IPS-18c (cell line): Measurements from ENCODE around the gene PLIN4.
"Not testable (repeated sequence)": the region's sequence is repeated elsewhere in the genome, so short reads cannot be mapped to it uniquely, and the experiment has no call there.

Source experiments
- H3K4me3 ChIP-seq: 2 replicates; pipeline ENCODE4 v1.7.0; 2013; ENCODE audit warnings: low read depth, mild to moderate bottlenecking, low read length, moderate library complexity; ENCODE audit not compliant: insufficient read depth
- H3K9me3 ChIP-seq: one replicate; pipeline ENCODE4 v1.6.1; 2013; ENCODE audit warnings: mild to moderate bottlenecking, low read length, moderate library complexity; ENCODE audit not compliant: control insufficient read depth, insufficient read depth

Gene PLIN4

GRCh38 chr19:4518345-4519171 lies at the start of gene PLIN4:
Gene PLIN4 (minus strand): TSS chr19:4518486. CDS start chr19:4518272, 214 bp downstream.
- Histone ChIP-seq H3K4me3 (no peak within 1 kb of the TSS), H3K9me3 (no peaks in the 10 kb centered on the region)

GRCh38 chr19:4567584-4568071 lies 49.3 kb upstream of the PLIN4 start:
- Histone ChIP-seq H3K9me3 (no peaks in the 10 kb centered on the region), H3K4me3 (no peak overlapping the region)

- no peaks in the 10 kb centered on the region for H3K9me3 ChIP-seq
- no peak overlapping the region for H3K4me3 ChIP-seq
Observed at GRCh38 chr19:4566402-4567051, 48.2 kb upstream of the PLIN4 start.

GRCh38 chr19:4563562-4563961 lies 45.3 kb upstream of the PLIN4 start:
- not testable (repeated sequence) for H3K4me3 ChIP-seq, H3K9me3 ChIP-seq

- H3K9me3 ChIP-seq, H3K4me3 ChIP-seq: not testable (repeated sequence)
Observed at GRCh38 chr19:4562085-4562484, 43.8 kb upstream of the PLIN4 start.

- H3K4me3 ChIP-seq = no peak within 1 kb of the TSS
- no peaks in the 10 kb centered on the region for H3K9me3 ChIP-seq
Observed at GRCh38 chr19:4559569-4559968, 41.3 kb upstream of the PLIN4 start, which contains the start of gene SEMA6B. Gene SEMA6B (minus strand): TSS chr19:4559684. CDS start chr19:4558457, 1,227 bp downstream.

GRCh38 chr19:4557971-4558941 lies 40.0 kb upstream of the PLIN4 start:
- Histone ChIP-seq H3K9me3 (no peaks in the 10 kb centered on the region), H3K4me3 (no peak overlapping the region)

- Histone ChIP-seq H3K4me3 (no peak overlapping the region), H3K9me3 (no peaks in the 10 kb centered on the region)
Observed at GRCh38 chr19:4557144-4557970, 39.1 kb upstream of the PLIN4 start.

GRCh38 chr19:4556597-4557127 lies 38.4 kb upstream of the PLIN4 start:
- H3K4me3 ChIP-seq = no peak overlapping the region
- no peaks in the 10 kb centered on the region for H3K9me3 ChIP-seq

- H3K9me3 ChIP-seq = no peaks in the 10 kb centered on the region
- no peak overlapping the region for H3K4me3 ChIP-seq
Observed at GRCh38 chr19:4555657-4556561, 37.6 kb upstream of the PLIN4 start.

- no peak overlapping the region for H3K4me3 ChIP-seq
Observed at GRCh38 chr19:4554717-4555116, 36.4 kb upstream of the PLIN4 start.

GRCh38 chr19:4553775-4554174 lies 35.5 kb upstream of the PLIN4 start:
- Histone ChIP-seq H3K9me3 (no peaks in the 10 kb centered on the region), H3K4me3 (no peak overlapping the region)

More at GRCh38 chr19:4554717-4555116, 36.4 kb upstream of the PLIN4 start:
- no peaks in the 10 kb centered on the region for H3K9me3 ChIP-seq

- H3K4me3 ChIP-seq = no peak overlapping the region
- no peaks in the 10 kb centered on the region for H3K9me3 ChIP-seq
Observed at GRCh38 chr19:4553092-4553695, 34.9 kb upstream of the PLIN4 start.

GRCh38 chr19:4552525-4552819 lies 34.2 kb upstream of the PLIN4 start:
- Histone ChIP-seq H3K4me3 (no peak overlapping the region), H3K9me3 (no peaks in the 10 kb centered on the region)

- no peaks in the 10 kb centered on the region for H3K9me3 ChIP-seq
- H3K4me3 ChIP-seq = no peak overlapping the region
Observed at GRCh38 chr19:4550479-4551050, 32.3 kb upstream of the PLIN4 start.
